Activated naive CD4-positive, alpha-beta T cell treated with anti-CD3 and anti-CD28 coated beads, Interleukin-2, amount 50 U/mL, for 72 hours (primary cell): Measurements from ENCODE around the gene MAX. TPM values are rescaled to one million over a fixed set of nuclear protein-coding genes. Genes with fewer than 3 reads are reported as not detected.
A peak's percentile ranks its signal among the peaks of the same experiment; 100 is the strongest.

Source experiments
- ATAC-seq, 2 donors: fragments of 150-1000 bp; cut with Tn5 transposase; 2 replicates each; pipeline ENCODE4 v1.10.0; 2021; ENCODE audit warnings: mild to moderate bottlenecking in 2 of 2, moderate library complexity in 2 of 2
- DNase-seq, 2 donors: peaks; one replicate each; pipeline ENCODE4 v3.0.0; 2021 to 2022; ENCODE audit warnings: low spot score in 2 of 2
- H3K27ac Mint-ChIP-seq, 2 donors: one replicate each; pipeline ENCODE4 v1.8.0; 2022; ENCODE audit warnings: mild to moderate bottlenecking in 2 of 2, mixed read lengths in 2 of 2
- H3K36me3 Mint-ChIP-seq, 2 donors: one replicate each; pipeline ENCODE4 v1.8.0; 2022; ENCODE audit warnings: mixed read lengths in 2 of 2
- H3K9me3 Mint-ChIP-seq, 2 donors: one replicate each; pipeline ENCODE4 v1.8.0; 2022; ENCODE audit warnings: mixed read lengths in 2 of 2
- total RNA-seq, 2 donors: library from RNA; stranded (reverse); gene quantifications; one replicate each; pipeline ENCODE4 v1.2.3, GENCODE V29; 2022

Gene MAX, protein sequence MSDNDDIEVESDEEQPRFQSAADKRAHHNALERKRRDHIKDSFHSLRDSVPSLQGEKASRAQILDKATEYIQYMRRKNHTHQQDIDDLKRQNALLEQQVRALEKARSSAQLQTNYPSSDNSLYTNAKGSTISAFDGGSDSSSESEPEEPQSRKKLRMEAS
- total RNA-seq, result 100 to 1,000 TPM in 1 of 2 donors, 10 to 100 TPM in 1; 84.2 to 107 TPM

DNA sequence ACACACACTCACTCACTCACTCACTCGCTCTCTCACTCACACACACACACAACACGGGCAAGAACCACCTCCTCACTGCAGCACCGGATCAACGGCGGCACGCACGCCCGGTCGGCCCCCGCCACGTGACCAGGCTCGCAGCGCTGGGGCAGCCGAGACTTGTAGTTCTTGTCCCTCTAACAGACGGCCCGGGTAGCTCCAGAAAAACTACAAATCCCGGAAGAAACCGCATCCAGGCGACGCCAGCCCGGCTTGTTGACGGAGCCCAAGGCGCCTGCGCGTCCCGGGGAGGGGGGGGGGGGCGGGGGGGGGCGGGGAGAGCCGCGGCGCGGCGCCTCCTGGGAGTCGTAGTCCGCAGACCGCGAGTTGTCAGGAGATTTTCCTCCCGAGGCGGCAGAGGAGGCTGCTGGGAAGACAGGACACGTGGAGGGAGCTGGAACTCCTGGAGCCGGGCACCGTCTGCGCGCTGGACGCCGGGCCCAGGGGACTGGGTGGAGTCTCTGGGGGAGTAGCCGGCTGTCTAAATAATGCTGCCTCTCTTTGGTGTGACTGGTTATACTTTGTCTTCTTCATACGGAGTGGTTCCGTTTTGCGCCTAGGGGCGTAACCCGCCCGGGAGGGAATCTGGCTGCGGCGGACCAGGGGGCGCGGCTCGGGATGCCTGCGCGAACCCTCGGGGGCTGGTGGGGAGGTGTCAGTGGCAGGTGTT lies at the start of gene MAX:
Gene MAX, minus strand, starts transcription at position 77 of the 709 bp plus-strand sequence. CDS start 178 bp downstream, outside the sequence.
- peaks cover 16 to 17% of the 10 kb centered on the region in 2 donors for H3K36me3 Mint-ChIP-seq
- DNase-seq, result peak; percentile 97 to 98
- peak within 1 kb of the TSS; percentile 87 to 98 for H3K27ac Mint-ChIP-seq
- H3K9me3 Mint-ChIP-seq, result no peaks in the 10 kb centered on the region
- ATAC-seq, result peak; percentile 93 to 97

- H3K27ac Mint-ChIP-seq, result no peak overlapping the region
- no peaks in the 10 kb centered on the region for H3K9me3 Mint-ChIP-seq
- no peaks in the 10 kb centered on the region for H3K36me3 Mint-ChIP-seq
- ATAC-seq (no peak), DNase-seq (no peak)
These were observed 49.3 kb upstream of the MAX start for GRCh38 chr14:65151609-65151956.

DNA sequence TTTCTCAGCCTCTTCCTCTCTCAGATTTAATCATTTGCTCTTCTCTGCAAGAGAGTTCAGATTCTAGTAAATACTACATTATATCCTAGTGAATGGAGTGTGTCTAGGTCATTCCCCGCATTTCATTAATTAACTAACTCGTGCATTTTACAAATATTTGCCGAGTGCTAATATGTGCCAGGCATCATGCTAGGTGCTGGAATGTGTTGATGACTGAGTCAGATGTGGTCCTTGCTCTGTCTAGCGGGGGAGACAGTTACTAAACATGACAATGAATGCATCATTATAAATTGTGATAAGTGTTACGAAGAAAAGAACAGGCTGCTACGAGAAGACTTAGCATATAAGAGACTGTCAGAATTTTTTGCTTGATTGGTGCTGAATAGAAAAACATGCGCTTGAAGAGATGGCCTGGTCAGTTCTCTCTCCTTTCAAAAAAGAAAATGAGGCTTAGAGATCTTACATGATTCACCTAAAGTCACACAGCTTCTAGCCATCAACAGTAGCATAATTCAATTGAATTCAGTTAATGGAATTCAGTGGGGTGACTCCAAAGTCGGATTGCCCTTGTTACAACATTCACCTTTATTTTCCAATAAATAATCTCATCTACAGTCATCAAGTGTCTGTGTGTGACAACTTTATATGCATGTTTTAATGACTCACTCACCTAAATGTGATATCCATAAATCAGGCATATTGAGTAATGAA lies 48.7 kb upstream of the MAX start:
- Mint-ChIP-seq H3K27ac (no peak overlapping the region), H3K36me3 (no peaks in the 10 kb centered on the region)

DNA sequence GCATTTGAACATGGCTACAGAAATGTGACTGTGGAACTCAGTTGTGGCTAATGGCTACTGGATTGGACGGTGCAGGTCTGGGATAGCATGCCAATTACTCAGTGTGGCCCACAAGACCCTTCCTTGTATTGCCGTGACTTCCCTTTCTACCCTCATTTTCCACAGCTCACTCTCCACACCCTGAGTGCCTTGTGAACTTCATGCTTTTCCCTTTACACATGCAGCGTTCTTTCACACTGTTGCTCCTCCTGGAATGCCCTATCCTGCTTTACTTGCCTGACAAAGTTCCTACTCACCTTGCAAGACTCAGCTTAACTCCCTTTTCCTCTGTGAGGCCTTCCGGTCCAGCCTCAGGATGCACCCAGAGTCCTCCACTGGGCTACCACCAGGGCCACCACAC lies 46.8 kb upstream of the MAX start:
- ATAC-seq (no peak), DNase-seq (no peak)
- no peak overlapping the region for H3K27ac Mint-ChIP-seq
- H3K9me3 Mint-ChIP-seq, result no peaks in the 10 kb centered on the region
- no peaks in the 10 kb centered on the region for H3K36me3 Mint-ChIP-seq

More for the DNA sequence above, 48.7 kb upstream of the MAX start:
- DNase-seq, result no peak
- no peak for ATAC-seq
- H3K9me3 Mint-ChIP-seq, result no peaks in the 10 kb centered on the region

GRCh38 chr14:65144170-65144569 lies 41.9 kb upstream of the MAX start:
- Mint-ChIP-seq H3K27ac (no peak overlapping the region), H3K9me3 (no peaks in the 10 kb centered on the region), H3K36me3 (no peaks in the 10 kb centered on the region)
- ATAC-seq (no peak), DNase-seq (no peak)

GRCh38 chr14:65142914-65143625 lies 40.8 kb upstream of the MAX start:
- DNase-seq (no peak), ATAC-seq (no peak)
- Mint-ChIP-seq H3K9me3 (no peaks in the 10 kb centered on the region), H3K27ac (no peak overlapping the region), H3K36me3 (no peaks in the 10 kb centered on the region)

- no peak overlapping the region for H3K27ac Mint-ChIP-seq
- DNase-seq, result no peak
- H3K9me3 Mint-ChIP-seq, result no peaks in the 10 kb centered on the region
- no peak for ATAC-seq
- no peaks in the 10 kb centered on the region for H3K36me3 Mint-ChIP-seq
These were observed 40.1 kb upstream of the MAX start for GRCh38 chr14:65142429-65142828.

- no peak for DNase-seq
- Mint-ChIP-seq H3K27ac (no peak overlapping the region), H3K9me3 (no peaks in the 10 kb centered on the region), H3K36me3 (no peaks in the 10 kb centered on the region)
- ATAC-seq, result no peak
These were observed 39.2 kb upstream of the MAX start for GRCh38 chr14:65141523-65141922.

DNA sequence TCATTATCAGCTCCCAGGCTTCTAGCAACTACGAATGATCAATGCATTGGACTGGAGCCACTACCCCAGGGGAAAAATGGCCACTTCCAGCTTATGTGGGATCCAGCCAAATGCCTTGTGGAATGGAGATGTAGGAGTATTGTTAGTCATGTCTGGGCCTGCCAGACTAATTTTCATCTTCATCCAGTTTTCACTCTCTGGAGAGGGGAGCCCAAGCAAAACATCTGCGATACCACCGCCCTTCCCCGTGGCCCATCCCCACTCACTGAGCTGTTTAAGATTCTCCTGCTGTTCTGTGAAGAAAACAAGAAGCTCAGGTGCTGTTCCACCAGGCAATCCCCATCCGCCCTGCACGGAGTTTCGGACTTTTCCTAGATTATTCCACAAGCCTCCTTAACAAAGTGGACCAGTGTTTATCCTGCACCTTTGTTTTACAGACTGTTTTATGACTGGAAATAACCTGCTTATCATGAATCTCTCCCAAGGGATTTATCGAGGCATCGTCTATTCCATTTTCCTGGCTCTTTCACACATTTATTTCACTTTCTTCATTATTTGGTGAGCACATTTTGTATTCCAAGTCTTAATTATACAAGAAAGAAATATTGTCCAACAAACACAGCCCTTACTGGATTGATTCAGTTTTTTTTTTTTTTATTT lies 35.5 kb upstream of the MAX start:
- H3K27ac Mint-ChIP-seq, result peak overlapping the region in 1 of 2 donors; percentile 70
- no peaks in the 10 kb centered on the region for H3K36me3 Mint-ChIP-seq
- H3K9me3 Mint-ChIP-seq, result no peaks in the 10 kb centered on the region
- DNase-seq (no peak), ATAC-seq (no peak)

- Mint-ChIP-seq H3K9me3 (no peaks in the 10 kb centered on the region), H3K27ac (peak overlapping the region; percentile 52 to 58), H3K36me3 (no peaks in the 10 kb centered on the region)
- DNase-seq (no peak), ATAC-seq (peak; percentile 35 to 36)
These were observed 32.6 kb upstream of the MAX start for GRCh38 chr14:65134651-65135579.

GRCh38 chr14:65132855-65133254 lies 30.5 kb upstream of the MAX start:
- ATAC-seq, result no peak
- Mint-ChIP-seq H3K9me3 (no peaks in the 10 kb centered on the region), H3K36me3 (no peaks in the 10 kb centered on the region), H3K27ac (no peak overlapping the region)
- no peak for DNase-seq

GRCh38 chr14:65131301-65131701 lies 29.0 kb upstream of the MAX start:
- Mint-ChIP-seq H3K9me3 (no peaks in the 10 kb centered on the region), H3K36me3 (no peaks in the 10 kb centered on the region), H3K27ac (no peak overlapping the region)
- no peak for DNase-seq
- ATAC-seq, result peak in 1 of 2 donors; percentile 22

DNA sequence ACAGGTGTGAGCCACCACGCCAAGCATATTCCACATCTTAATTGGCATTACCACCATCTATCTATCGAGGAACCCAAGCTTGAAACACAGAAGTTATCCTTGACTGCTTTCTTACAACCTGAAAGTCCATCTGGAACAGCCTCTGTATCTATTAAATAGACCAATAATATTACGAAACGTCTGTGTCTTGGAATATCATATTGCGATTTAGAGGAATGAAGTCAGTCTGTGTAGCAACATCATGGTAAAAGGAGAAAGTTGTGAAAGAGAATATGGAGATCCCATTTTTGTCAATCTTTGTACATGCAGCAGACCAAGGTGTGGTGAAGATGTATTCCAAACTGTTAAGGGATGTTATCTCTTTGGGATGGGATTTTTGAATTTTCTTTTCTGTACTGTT lies 25.8 kb upstream of the MAX start:
- Mint-ChIP-seq H3K27ac (no peak overlapping the region), H3K36me3 (no peaks in the 10 kb centered on the region), H3K9me3 (no peaks in the 10 kb centered on the region)
- DNase-seq (no peak), ATAC-seq (no peak)

DNA sequence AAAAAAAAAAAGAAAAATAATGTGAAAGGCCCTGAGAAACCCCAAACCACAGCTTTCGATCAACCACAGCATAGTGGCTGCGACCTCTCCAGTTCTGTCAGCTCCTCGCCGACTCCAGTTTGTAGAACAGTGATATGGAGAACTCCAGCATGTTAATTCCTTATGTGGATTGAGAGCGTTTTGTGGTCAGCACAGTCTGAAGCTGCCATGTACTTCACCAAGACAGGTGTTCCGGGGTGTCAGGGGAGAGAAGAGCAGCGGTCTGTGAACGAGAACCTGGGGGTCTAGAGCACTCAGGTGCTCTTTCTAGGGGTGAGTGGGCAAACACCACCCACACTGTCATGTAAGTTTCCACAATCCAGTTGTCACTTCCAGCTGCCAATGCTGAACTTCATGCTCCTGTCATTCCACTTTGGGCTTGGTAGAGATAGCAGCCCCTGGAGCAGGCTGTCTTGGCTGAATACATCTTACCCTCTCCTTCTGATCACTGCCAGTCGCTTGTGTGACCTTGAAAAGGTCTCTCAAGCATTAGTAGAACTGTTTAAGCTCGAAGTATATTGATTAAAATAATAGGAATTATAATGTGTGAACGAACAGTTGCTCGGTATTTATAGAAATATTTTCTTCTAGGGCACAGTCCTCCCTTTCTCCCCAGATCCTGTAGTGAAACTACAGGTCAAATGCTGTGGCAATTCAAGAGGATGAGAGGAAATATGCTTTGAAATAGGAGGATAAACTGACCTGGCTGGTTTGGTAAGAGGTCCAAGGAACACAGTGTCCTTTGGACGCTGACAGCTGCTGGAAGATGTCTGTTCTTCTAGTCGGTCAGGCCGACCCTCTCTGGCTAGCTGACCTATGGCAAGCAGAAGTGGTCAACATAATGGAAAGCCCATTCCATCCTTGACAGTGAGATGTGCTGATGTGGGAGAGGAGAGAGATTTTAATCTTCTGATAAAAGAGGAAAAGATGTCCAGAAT lies 15.7 kb upstream of the MAX start:
- peak overlapping the region in 1 of 2 donors; percentile 73 for H3K27ac Mint-ChIP-seq
- no peak for DNase-seq
- H3K36me3 Mint-ChIP-seq, result no peaks in the 10 kb centered on the region
- ATAC-seq, result no peak
- no peaks in the 10 kb centered on the region for H3K9me3 Mint-ChIP-seq

GRCh38 chr14:65115615-65116014 lies 13.3 kb upstream of the MAX start:
- no peak for ATAC-seq
- Mint-ChIP-seq H3K27ac (no peak overlapping the region), H3K36me3 (no peaks in the 10 kb centered on the region), H3K9me3 (no peaks in the 10 kb centered on the region)
- no peak for DNase-seq
